MM.1S (cell line): Measurements from ENCODE around the gene ITGA5.

ENCODE experiments used
- DNase-seq: peaks from one replicate; pipeline ENCODE4 v3.0.0-alpha.2; 2015
- H2AFZ ChIP-seq: fragments of 300-600 bp; sonication (generic); 2 replicates; pipeline ENCODE4 v1.6.0; 2016; ENCODE audit warnings: antibody characterized with exemption, low read length
- H3F3A ChIP-seq: fragments of 300-600 bp; sonication (generic); 2 replicates; pipeline ENCODE4 v1.6.1; 2016; ENCODE audit warnings: mild to moderate bottlenecking, antibody characterized with exemption, low read length, moderate library complexity, mixed read lengths; ENCODE audit not compliant: insufficient read depth
- H3K27ac ChIP-seq: fragments of 300-600 bp; sonication (generic); 2 replicates; pipeline ENCODE4 v1.5.1; 2016; ENCODE audit warnings: mild to moderate bottlenecking, low read length
- H3K27me3 ChIP-seq: fragments of 300-600 bp; sonication (generic); replicated peaks from 2 replicates; pipeline ENCODE4 v1.6.0; 2016; ENCODE audit warnings: low read length; ENCODE audit not compliant: insufficient read depth
- H3K36me3 ChIP-seq: fragments of 300-600 bp; sonication (generic); replicated peaks from 2 replicates; pipeline ENCODE4 v1.6.1; 2016; ENCODE audit warnings: mild to moderate bottlenecking, low read length, mixed read lengths; ENCODE audit not compliant: insufficient read depth
- H3K4me1 ChIP-seq: fragments of 300-600 bp; sonication (generic); 2 replicates; pipeline ENCODE4 v1.6.1; 2016; ENCODE audit warnings: low read length, mixed read lengths
- H3K4me2 ChIP-seq: fragments of 300-600 bp; sonication (generic); 2 replicates; pipeline ENCODE4 v1.6.0; 2016; ENCODE audit warnings: low read depth, low read length
- H3K4me3 ChIP-seq: fragments of 300-600 bp; sonication (generic); 2 replicates; pipeline ENCODE4 v1.5.1; 2016; ENCODE audit warnings: low read length, mixed read lengths
- H3K79me2 ChIP-seq: fragments of 300-600 bp; sonication (generic); 2 replicates; pipeline ENCODE4 v1.6.1; 2016; ENCODE audit warnings: mixed run types, low read length, mixed read lengths
- H3K9ac ChIP-seq: fragments of 300-600 bp; sonication (generic); 2 replicates; pipeline ENCODE4 v1.6.1; 2016; ENCODE audit warnings: low read length, mixed read lengths
- H3K9me2 ChIP-seq: fragments of 300-600 bp; sonication (generic); replicated peaks from 2 replicates; pipeline ENCODE4 v1.6.1; 2016; ENCODE audit warnings: mild to moderate bottlenecking, low read length, mixed read lengths; ENCODE audit not compliant: insufficient read depth
- H3K9me3 ChIP-seq: fragments of 300-600 bp; sonication (generic); replicated peaks from 2 replicates; pipeline ENCODE4 v1.6.1; 2016; ENCODE audit warnings: mild to moderate bottlenecking, low read length, mixed read lengths; ENCODE audit not compliant: insufficient read depth
- H4K20me1 ChIP-seq: fragments of 300-600 bp; sonication (generic); 2 replicates; pipeline ENCODE4 v1.6.1; 2016; ENCODE audit warnings: mild to moderate bottlenecking, low read length, moderate library complexity, mixed read lengths; ENCODE audit not compliant: insufficient read depth
- EZH2 ChIP-seq: fragments of 300-600 bp; sonication (generic); optimal IDR thresholded peaks from 2 replicates; pipeline ENCODE3; 2017; ENCODE audit warnings: low read depth, mild to moderate bottlenecking, antibody characterized with exemption, low read length, mixed read lengths
- EZH2phosphoT487 ChIP-seq: fragments of 300-600 bp; sonication (generic); IDR thresholded peaks from 2 replicates; pipeline ENCODE4 v1.6.1; 2018; ENCODE audit warnings: antibody characterized with exemption, low read length
- TF ChIP-seq, protein P1 (sequence below): fragments of 300-600 bp; sonication (generic); IDR thresholded peaks from 2 replicates; pipeline ENCODE4 v1.5.1; 2016; ENCODE audit warnings: antibody characterized with exemption, low read length, mixed read lengths

ITGA5 gene

DNA sequence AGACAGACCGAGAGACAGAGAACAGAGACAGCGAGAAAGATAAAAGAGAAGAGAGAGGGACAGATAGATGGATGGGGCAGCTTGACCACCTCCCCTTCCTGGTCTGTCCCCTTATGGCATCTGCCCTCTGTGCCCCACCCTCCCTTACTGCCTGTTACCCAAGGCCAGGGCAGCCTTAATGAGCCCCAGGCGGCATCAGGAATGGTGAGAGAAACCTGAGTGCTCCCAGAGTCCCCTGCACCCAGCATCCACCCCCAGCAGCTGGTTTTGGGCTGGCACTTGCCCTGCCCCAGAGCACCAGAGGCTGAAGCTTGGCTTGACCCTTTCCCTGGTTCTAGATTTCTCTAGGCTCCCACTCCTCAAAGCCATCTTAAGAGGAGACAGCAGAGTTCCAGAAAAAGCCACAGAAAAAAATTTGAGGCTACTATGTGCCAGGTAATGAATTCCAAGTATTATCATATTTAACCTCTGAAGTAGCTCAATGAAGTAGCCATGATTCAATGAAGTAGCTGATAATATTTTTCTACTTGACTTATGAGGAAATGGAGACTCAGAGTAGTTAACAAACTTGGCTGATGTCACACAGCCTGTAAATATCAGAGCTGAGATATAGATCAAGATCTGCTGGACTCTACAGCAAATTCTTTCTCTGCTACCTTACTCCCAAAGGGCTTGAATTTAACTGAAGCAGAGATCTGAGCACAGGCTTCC lies 32.5 kb downstream of the ITGA5 start:
- Histone ChIP-seq H4K20me1 (no peaks in the 10 kb centered on the region), H3K27me3 (no peaks in the 10 kb centered on the region), H3K4me1 (peaks cover 17% of the 10 kb centered on the region), H3K79me2 (no peaks in the 10 kb centered on the region), H3K9ac (no peak overlapping the region), H3K27ac (no peak overlapping the region), H3F3A (no peaks in the 10 kb centered on the region), H3K36me3 (no peaks in the 10 kb centered on the region), H3K9me2 (no peaks in the 10 kb centered on the region), H3K9me3 (no peaks in the 10 kb centered on the region), H2AFZ (no peak overlapping the region), H3K4me2 (no peak overlapping the region), H3K4me3 (no peak overlapping the region)
- TF ChIP-seq, protein P1, sequence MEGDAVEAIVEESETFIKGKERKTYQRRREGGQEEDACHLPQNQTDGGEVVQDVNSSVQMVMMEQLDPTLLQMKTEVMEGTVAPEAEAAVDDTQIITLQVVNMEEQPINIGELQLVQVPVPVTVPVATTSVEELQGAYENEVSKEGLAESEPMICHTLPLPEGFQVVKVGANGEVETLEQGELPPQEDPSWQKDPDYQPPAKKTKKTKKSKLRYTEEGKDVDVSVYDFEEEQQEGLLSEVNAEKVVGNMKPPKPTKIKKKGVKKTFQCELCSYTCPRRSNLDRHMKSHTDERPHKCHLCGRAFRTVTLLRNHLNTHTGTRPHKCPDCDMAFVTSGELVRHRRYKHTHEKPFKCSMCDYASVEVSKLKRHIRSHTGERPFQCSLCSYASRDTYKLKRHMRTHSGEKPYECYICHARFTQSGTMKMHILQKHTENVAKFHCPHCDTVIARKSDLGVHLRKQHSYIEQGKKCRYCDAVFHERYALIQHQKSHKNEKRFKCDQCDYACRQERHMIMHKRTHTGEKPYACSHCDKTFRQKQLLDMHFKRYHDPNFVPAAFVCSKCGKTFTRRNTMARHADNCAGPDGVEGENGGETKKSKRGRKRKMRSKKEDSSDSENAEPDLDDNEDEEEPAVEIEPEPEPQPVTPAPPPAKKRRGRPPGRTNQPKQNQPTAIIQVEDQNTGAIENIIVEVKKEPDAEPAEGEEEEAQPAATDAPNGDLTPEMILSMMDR, result no peak
- no peak for DNase-seq

DNA sequence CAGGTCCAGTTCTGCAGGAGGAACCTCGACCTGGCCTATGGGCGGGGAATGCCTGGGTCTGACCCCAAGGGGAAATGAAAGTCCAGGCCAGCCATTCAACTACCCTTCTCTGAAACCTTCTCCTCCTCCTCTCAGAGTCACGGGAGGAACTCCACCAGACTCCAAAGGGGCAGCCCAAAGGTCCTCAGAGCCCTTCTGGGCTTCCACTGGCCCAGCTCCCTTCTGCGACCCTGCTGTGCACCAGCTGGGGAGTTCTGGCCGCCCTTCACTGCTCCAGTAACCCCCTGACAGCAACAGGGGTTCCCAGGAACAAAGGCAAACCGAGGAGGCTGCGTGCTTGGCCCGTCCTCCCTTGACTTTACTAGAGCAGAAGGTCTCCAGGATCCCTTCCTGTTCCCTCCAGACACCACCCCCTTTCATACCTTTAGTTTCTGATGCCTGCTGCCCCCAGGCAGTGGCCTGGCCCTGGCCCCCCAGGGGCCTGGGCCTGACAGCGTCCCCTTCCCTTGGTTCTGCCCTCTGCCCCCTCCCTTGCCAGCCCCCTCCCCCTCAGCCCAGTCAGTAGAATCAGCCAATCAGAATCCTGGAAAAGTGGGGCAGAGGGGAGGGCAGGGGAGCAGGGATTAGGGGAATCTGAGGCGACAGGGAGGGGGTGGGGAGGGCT lies 33.7 kb downstream of the ITGA5 start:
- no peak for DNase-seq
- H4K20me1 ChIP-seq, result no peaks in the 10 kb centered on the region
- no peaks in the 10 kb centered on the region for H3K9me3 ChIP-seq
- H3K9me2 ChIP-seq, result no peaks in the 10 kb centered on the region
- no peak for TF ChIP-seq EZH2phosphoT487
- TF ChIP-seq, protein P1, result no peak
- TF ChIP-seq EZH2, result no peak
- no peaks in the 10 kb centered on the region for H3F3A ChIP-seq
- H3K79me2 ChIP-seq, result no peaks in the 10 kb centered on the region
- no peak overlapping the region for H3K27ac ChIP-seq
- H3K9ac ChIP-seq, result no peak overlapping the region
- no peak overlapping the region for H2AFZ ChIP-seq
- no peaks in the 10 kb centered on the region for H3K27me3 ChIP-seq
- peaks cover 17% of the 10 kb centered on the region for H3K4me1 ChIP-seq
- peak overlapping the region; percentile 14; the same call in 1 of the 2 replicates for H3K4me2 ChIP-seq
- H3K4me3 ChIP-seq, result no peak overlapping the region
- H3K36me3 ChIP-seq, result no peaks in the 10 kb centered on the region

DNA sequence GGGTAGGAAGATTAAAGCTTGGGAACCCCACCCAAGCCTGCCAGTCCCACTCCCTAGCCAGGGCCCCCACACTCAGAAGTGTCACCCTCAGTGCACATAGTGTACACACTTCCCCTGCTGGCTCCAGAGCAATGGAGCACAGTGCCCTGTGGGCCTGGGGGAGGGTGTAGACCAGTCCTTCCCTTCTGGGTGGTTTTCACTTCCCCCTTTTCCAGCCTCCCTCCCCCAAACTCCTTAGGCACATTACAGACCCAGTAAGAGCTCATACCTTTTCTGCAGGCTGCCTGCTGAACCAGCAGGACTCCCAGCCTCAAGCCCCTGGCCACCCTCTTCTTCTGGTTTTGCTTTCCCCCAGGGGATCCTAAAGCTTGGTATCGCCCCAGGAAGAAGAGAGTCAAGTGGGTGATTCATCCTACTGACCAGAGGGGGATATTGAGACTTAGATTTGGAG lies 34.5 kb downstream of the ITGA5 start, which contains the start of gene ZNF385A:
ZNF385A (minus strand) TSS at position 143 of the 451 bp plus-strand sequence. CDS start 219 bp downstream, outside the sequence.
- Histone ChIP-seq H3F3A (no peaks in the 10 kb centered on the region), H3K4me2 (peak within 1 kb of the TSS; percentile 14; the same call in 1 of the 2 replicates), H2AFZ (no peak within 1 kb of the TSS), H3K79me2 (no peaks in the 10 kb centered on the region), H3K27me3 (no peaks in the 10 kb centered on the region), H3K9ac (no peak within 1 kb of the TSS), H3K27ac (no peak within 1 kb of the TSS), H3K9me2 (no peaks in the 10 kb centered on the region), H3K4me3 (no peak within 1 kb of the TSS), H3K36me3 (no peaks in the 10 kb centered on the region), H3K4me1 (peaks cover 17% of the 10 kb centered on the region), H3K9me3 (no peaks in the 10 kb centered on the region), H4K20me1 (no peaks in the 10 kb centered on the region)
- no peak for DNase-seq
- no peak for TF ChIP-seq EZH2
- TF ChIP-seq, protein P1, result no peak
- TF ChIP-seq EZH2phosphoT487, result no peak
